HL-60 (cell line): ENCODE results near the gene SARM1.

ENCODE experiments used
- DNase-seq, 2 experiments: peaks; one replicate each; pipeline ENCODE4 v3.0.0-alpha.2; 2010 to 2020; ENCODE audit warnings: low read depth in 1 of 2, low spot score in 1 of 2
- H3K27ac ChIP-seq: fragments of 250-450 bp; sonication (Bioruptor Pico); replicated peaks from 2 replicates; pipeline ENCODE4 v1.5.1; 2020; ENCODE audit warnings: mild to moderate bottlenecking, moderate library complexity
- H3K27me3 ChIP-seq: fragments of 250-450 bp; sonication (Bioruptor Pico); 2 replicates; pipeline ENCODE4 v1.5.1; 2021; ENCODE audit warnings: mild to moderate bottlenecking, moderate library complexity; ENCODE audit not compliant: insufficient read depth, poor library complexity, severe bottlenecking
- H3K4me3 ChIP-seq: replicated peaks from 2 replicates; pipeline ENCODE4 v1.5.1; 2011; ENCODE audit warnings: mild to moderate bottlenecking, control low read depth, low read length; ENCODE audit not compliant: insufficient read depth
- GABPA ChIP-seq: IDR thresholded peaks from 2 replicates; pipeline ENCODE4 v1.6.1; 2012; ENCODE audit warnings: low read depth
- POLR2AphosphoS5 ChIP-seq: IDR thresholded peaks from 2 replicates; pipeline ENCODE4 v1.6.1; 2012; ENCODE audit warnings: low read depth
- SPI1 ChIP-seq: IDR thresholded peaks from 2 replicates; pipeline ENCODE4 v1.6.1; 2012; ENCODE audit warnings: low read depth, mild to moderate bottlenecking, borderline replicate concordance
- TF ChIP-seq, protein P1 (sequence below): IDR thresholded peaks from 2 replicates; pipeline ENCODE4 v1.6.1; 2012; ENCODE audit warnings: low read depth; ENCODE audit not compliant: insufficient replicate concordance
- TF ChIP-seq, protein P2 (sequence below): IDR thresholded peaks from one replicate; pipeline ENCODE4 v1.5.1; 2011; ENCODE audit warnings: low read length, control low read depth, inconsistent platforms; ENCODE audit not compliant: insufficient read depth

Gene SARM1

DNA sequence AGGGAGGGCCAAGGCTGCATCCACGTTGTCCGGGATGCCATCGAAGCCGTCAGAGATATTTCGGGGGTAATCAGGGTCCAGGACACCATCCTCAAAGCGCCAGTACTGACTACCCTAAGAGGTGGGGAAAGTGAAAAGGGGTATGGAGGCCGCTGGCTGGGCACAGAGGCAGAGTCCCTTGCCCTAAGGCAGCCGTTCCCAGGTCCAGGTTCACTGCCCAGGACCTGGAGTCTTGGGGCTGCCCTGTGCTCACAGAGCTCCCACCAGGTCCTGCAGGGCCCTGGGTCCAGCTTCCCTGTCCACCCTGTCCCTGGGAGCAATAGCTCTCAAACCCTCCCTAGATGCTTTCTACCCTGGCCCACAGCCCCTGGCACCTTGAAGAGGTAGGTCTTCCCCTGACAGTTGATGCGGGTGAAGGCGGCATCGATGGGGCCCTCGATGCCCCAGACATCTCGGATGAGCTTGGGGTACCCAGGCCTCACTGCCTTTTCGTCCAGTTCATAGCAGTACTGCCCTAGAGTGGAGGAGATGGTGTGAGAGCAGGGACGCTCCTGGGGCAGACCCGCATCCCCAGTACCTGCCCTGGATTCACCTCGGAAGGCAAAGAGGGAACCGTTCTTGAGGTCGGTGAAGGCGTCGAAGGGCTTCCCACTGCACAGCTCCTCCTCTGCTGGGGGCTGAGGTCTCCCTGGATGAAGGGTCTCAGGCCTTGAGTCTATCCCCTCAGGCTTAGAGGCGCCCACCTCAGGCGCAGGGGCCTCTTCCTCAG, 2.4 kb upstream of the SARM1 start:
- no peak overlapping the region for H3K4me3 ChIP-seq
- TF ChIP-seq, protein P1, sequence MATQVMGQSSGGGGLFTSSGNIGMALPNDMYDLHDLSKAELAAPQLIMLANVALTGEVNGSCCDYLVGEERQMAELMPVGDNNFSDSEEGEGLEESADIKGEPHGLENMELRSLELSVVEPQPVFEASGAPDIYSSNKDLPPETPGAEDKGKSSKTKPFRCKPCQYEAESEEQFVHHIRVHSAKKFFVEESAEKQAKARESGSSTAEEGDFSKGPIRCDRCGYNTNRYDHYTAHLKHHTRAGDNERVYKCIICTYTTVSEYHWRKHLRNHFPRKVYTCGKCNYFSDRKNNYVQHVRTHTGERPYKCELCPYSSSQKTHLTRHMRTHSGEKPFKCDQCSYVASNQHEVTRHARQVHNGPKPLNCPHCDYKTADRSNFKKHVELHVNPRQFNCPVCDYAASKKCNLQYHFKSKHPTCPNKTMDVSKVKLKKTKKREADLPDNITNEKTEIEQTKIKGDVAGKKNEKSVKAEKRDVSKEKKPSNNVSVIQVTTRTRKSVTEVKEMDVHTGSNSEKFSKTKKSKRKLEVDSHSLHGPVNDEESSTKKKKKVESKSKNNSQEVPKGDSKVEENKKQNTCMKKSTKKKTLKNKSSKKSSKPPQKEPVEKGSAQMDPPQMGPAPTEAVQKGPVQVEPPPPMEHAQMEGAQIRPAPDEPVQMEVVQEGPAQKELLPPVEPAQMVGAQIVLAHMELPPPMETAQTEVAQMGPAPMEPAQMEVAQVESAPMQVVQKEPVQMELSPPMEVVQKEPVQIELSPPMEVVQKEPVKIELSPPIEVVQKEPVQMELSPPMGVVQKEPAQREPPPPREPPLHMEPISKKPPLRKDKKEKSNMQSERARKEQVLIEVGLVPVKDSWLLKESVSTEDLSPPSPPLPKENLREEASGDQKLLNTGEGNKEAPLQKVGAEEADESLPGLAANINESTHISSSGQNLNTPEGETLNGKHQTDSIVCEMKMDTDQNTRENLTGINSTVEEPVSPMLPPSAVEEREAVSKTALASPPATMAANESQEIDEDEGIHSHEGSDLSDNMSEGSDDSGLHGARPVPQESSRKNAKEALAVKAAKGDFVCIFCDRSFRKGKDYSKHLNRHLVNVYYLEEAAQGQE: no peak
- TF ChIP-seq SPI1 (no peak), GABPA (no peak), POLR2AphosphoS5 (no peak)
- TF ChIP-seq, protein P2, sequence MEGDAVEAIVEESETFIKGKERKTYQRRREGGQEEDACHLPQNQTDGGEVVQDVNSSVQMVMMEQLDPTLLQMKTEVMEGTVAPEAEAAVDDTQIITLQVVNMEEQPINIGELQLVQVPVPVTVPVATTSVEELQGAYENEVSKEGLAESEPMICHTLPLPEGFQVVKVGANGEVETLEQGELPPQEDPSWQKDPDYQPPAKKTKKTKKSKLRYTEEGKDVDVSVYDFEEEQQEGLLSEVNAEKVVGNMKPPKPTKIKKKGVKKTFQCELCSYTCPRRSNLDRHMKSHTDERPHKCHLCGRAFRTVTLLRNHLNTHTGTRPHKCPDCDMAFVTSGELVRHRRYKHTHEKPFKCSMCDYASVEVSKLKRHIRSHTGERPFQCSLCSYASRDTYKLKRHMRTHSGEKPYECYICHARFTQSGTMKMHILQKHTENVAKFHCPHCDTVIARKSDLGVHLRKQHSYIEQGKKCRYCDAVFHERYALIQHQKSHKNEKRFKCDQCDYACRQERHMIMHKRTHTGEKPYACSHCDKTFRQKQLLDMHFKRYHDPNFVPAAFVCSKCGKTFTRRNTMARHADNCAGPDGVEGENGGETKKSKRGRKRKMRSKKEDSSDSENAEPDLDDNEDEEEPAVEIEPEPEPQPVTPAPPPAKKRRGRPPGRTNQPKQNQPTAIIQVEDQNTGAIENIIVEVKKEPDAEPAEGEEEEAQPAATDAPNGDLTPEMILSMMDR: no peak
- H3K27me3 ChIP-seq: peaks cover 12% of the 10 kb centered on the region
- no peak overlapping the region for H3K27ac ChIP-seq
- DNase-seq: no peak

DNA sequence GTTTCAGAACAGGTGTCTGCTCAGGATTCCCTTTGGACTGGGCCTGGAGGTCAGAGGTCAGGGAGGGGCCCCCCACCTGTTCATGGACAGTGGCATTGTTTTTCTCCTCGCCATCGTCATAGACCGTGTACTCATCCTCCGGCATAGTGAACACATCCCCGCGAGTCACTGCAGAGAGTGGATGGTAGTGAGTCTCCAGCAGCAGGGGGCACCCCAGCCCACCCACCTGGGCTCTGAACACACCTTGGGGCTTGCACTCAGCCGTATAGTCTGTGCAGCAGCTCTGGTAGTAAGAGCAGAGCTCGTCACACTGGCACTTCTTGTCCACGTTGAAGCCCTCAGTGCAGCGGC, 1.8 kb upstream of the SARM1 start:
- Histone ChIP-seq H3K27me3 (peaks cover 12% of the 10 kb centered on the region), H3K27ac (no peak overlapping the region), H3K4me3 (no peak overlapping the region)
- TF ChIP-seq GABPA (no peak), POLR2AphosphoS5 (no peak), SPI1 (no peak)
- TF ChIP-seq, protein P1: no peak
- TF ChIP-seq, protein P2: no peak
- no peak for DNase-seq

DNA sequence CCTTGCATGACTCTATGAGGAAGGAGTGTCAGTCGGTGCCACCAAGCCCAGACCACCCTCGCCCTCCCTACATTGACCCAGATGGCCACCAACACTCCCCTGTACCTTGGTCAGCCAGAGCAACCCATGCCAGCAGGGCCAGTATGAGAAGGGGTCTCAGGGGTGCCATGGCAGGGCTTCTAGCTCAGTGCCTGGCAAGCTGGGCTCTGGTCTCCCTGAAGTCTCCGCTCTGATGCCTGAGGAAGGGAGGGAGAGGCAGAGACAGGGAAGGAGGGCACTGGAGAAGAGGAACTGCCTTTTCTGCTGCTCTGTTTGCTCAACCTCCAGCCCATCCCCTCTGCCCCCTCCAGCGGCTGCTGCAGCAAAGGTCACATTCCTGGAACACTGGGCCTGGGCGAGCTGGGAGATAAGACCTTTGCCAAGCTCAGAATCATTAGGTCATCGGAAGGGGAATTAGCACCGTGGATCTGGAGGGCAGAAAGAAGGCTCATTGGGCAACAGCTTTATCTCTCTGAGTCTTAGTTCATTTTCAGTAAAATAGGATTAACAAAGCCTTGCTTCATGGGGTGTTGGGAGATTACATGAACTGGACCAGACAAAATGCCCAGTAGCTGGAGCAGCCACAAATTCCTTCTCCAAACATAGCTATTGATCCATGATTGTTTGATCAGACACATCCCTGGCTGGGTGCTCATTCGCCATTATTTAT, 1.3 kb upstream of the SARM1 start, which contains the start of gene VTN:
TSS of gene VTN (minus strand) at position 273 of the 709 bp plus-strand sequence. CDS start at position 169, 104 bp downstream.
- peak; percentile 42 to 60 for DNase-seq
- Histone ChIP-seq H3K27me3 (peaks cover 12% of the 10 kb centered on the region), H3K27ac (no peak within 1 kb of the TSS), H3K4me3 (no peak within 1 kb of the TSS)
- peak; percentile 79; the same call in 1 of the 2 replicates for TF ChIP-seq SPI1
- no peak for TF ChIP-seq POLR2AphosphoS5

DNA sequence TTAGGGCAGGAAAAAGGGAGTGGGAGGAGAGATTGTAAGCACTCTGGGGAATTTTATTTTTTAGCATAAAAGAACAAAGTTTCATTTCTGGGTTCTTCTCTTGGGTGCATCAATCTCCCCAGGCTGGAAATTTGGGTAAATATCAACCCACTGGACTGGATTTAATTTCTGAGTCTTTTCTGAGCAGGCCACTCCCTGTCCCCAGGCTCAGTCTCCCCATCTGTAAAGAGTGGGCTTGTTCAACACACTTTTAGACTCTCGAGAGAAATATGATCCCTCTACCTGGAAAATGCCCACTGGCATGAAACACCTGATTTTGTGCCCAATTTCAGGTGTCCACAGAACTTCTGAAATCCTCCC, 770 bp upstream of the SARM1 start:
- no peak for DNase-seq
- Histone ChIP-seq H3K27me3 (peaks cover 12% of the 10 kb centered on the region), H3K4me3 (no peak overlapping the region), H3K27ac (no peak overlapping the region)
- TF ChIP-seq, protein P1: no peak
- TF ChIP-seq GABPA (no peak), SPI1 (no peak), POLR2AphosphoS5 (no peak)
- TF ChIP-seq, protein P2: no peak
